Stimulated activated CD8-positive, alpha-beta memory T cell treated with anti-CD3 and anti-CD28 coated beads, Interleukin-7, amount 100 ng/mL, for 1 hour (primary cell): ENCODE data around the gene CYFIP2.
A peak's percentile ranks its signal among the peaks of the same experiment; 100 is the strongest.

Experiments used
- DNase-seq, 2 donors: peaks; one replicate each; pipeline ENCODE4 v3.0.0-alpha.2; 2020; ENCODE audit warnings: low read depth in 2 of 2

The CYFIP2 gene

GRCh38 chr5:157286761-157287211, 20.9 kb downstream of the CYFIP2 start:
- no peak for DNase-seq

- no peak for DNase-seq
Observed at GRCh38 chr5:157288405-157289163, 22.7 kb downstream of the CYFIP2 start.

DNA sequence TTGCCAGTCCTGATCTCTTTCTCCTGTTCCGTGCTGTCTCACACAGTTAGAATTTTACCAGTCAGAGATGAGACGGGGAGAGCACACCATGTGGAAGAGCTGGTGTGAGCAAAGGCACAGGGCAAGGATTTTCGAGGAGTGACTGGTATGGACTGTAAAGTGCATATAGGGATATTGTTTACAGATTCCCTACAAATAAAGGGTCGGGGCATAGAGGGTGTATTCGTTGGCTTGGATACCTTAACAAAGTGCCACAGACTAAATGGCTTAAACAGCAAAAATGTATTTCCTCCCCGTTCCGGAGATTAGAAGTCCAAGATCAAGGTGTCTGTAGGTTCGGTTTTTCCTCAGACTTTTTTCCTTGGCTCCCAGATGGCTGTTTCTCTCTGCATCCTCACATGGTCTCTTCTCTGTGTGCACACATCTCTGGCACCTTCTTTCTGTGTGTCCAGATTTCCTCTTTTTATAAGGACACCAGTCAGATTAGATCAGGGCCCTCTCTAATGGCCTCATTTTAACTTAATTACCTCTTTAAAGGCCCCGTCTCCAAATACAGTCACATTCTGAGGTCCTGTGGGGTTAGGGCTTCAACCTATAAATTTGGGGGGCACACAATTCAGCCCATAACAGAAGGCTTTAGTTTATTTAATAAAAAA, 23.4 kb downstream of the CYFIP2 start:
- no peak for DNase-seq

- DNase-seq = no peak
Observed at GRCh38 chr5:157290156-157290980, 24.4 kb downstream of the CYFIP2 start.

DNA sequence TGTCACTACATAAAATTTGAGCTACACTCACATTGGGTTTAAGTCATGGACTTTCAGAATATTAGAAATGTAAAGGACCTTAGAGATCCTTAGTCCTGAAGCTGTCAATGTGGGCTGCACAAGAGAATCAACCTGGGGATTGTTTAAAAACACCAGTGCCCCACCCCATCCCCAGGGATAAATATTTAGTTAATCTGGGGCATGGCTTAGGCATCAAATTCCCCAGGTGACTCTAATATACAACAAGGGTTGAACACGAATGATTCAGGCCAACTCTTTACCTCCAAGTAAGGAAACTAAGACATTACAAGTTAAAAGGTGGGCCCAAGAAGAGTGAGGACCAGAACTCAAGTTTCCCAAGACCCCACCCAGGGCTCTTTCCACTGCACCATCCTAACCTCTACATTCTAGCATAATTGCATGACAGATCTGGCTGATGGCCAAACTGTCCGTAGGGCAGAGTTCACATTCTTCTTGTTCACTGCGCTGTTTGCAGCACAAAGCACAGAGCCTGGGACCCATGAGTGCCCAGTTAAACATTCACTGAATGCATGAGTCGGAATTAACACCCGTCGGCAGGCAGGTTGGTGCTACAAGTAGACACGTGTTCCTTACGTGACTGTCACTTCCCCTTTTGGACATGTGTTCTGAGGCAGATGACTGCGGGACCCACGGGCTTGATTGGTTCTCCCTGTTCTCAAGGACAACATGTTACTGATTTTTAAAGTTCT, 25.2 kb downstream of the CYFIP2 start:
- DNase-seq = no peak

GRCh38 chr5:157292599-157292998, 26.7 kb downstream of the CYFIP2 start:
- DNase-seq = no peak

GRCh38 chr5:157294407-157295091, 28.6 kb downstream of the CYFIP2 start:
- DNase-seq = no peak

GRCh38 chr5:157295247-157295646, 29.3 kb downstream of the CYFIP2 start:
- DNase-seq = no peak

- DNase-seq = no peak
Observed at GRCh38 chr5:157300564-157300963, 34.6 kb downstream of the CYFIP2 start.

DNA sequence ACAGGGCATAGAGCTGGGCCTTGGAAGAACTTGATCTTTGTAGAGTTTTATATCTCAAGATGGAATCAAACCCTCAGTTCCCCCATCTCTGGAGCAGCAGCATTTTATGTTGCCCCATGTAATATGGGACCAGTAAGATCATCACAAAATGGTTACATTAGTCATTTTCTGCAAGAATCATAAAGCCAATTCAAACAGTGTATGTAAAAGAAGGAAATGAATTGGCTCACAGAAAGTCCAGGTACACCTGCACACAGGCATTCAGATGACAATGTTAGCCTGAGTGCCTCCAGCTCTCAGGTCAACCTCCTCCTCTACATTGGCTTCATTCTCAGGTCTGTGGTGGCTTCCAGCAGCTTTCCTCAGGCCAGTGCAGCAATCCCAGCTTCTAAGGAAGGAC, 35.1 kb downstream of the CYFIP2 start:
- DNase-seq = no peak

DNA sequence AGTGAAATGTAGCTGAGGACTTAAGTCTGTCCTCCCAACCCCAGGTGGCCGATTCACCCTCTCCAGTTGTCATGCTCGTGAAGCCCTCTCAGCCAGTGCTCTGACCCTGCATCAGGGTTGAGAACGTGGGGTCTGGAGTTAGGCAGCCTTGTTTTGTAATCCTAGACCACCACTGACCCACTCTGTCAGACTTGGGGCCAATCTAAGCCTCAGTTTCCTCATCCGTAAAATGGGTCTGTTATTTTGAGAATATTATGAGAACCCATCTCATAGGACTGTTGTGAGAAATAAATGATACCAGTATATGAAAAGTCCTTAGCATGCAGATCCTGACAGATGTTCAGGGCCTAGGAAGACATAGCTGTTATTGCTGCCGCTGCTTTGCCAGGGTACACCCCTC, 37.1 kb downstream of the CYFIP2 start:
- no peak for DNase-seq

GRCh38 chr5:157303667-157304327, 37.9 kb downstream of the CYFIP2 start:
- no peak for DNase-seq

DNA sequence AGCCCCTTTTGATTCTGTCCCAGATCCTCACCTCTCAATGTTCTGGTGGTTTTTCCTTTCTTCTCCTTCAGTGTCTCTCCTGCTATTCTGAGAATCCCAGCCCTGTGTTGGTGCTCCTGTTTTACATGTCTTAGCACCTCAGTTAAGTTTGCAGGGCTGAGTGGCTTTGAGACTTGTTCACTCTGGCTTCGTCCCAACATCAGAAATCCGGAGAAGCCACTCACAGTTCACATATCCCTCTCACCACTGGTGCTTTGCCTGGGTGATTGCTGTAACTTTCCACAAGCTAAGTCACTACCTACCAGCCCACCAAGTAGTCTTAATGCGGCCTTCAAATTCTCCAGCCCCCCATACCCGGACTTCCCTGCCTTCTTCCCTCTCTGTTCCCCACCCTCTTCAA, 40.2 kb downstream of the CYFIP2 start:
- no peak for DNase-seq

DNA sequence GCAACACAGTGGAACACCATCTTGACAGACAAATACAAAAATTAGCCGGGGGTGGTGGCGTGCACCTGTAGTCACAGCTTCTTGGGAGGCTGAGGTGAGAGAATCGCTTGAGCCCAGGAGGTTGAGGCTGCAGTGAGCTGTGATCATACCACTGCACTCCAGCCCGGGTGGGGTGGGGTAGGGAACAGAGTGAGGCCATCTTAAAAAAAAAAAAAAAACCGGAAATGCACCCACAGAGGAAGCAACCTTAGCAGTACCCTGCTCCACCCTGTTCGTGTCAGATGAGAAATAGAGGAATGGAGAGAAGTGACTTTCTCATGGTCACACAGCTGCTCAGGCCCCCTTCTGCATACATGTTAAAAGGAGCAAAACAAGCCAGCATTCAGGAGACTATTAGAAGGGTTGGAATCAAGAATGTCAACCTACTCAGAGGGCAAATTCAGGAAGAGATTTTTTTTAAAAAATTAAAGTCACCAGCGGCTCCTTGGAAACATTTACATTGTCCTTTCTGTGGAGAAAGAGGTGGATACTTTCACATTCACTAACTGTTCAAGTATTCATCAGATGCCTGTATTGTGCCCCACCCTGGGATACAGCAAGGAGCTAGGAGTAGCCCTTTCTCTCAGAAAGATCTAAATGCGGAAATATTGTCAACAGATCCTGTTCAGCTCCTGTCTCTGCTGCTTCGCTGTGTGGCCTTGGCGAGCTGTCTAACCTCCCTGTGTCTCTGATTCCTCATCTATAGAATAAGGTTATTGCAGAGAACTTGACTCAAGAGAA, 41.0 kb downstream of the CYFIP2 start:
- no peak for DNase-seq

- no peak for DNase-seq
Observed at GRCh38 chr5:157308836-157309465, 43.0 kb downstream of the CYFIP2 start.

DNA sequence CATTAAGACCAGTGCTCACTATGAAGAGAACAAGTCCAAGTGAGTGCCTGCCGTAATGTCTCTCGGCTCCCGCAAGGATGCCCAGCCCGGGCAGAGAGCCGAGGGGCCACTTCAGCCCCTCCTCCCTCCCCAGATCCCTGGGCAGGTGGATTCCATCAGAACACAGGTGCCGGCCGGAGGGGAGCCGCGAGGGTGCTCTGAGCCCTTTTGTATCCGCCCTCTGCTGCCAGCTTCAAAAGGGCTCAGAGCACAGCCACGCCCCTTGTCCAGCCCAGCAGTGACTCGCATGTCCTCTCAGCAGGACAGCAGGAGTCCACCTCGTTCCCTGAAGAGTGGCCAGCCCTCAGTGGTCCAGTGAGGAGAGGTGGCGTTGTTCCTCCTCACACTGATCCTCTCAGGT, 43.9 kb downstream of the CYFIP2 start:
- no peak for DNase-seq

DNA sequence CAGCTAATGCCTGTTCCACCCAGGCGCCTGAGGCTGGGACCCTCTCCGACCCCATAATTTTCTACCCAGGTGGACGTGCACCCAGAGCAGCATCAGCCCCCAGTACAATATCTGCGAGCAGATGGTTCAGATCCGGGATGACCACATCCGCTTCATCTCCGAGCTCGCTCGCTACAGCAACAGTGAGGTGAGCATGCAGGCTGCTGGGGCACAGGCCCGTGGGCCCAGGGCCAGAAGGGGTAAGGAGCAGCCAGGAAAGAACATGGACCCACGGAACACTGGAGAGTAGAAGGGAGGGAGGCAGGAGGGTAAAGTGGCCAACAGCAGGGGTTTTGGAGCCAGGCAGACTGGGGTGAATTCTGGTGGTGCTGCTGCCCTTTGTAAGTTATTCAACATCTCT, 45.7 kb downstream of the CYFIP2 start:
- DNase-seq = no peak

DNA sequence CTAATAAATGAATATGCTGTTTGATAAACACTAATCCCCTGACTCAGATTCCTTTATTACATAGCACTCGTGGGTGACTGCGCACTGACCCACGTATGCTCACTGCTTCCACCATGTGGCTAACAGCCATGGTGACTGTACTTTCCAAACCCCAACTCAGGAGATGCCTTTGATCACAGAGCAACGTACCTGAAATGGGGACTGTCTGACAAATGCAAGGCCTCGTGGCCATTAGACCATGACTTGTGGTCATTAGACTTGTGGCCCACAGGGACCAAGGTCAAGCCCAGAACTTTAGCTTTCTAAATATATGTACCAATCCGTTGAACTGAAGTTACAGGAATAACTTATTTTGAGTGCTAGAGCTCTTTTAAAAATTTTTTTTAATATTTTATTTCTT, 46.6 kb downstream of the CYFIP2 start:
- peak; percentile 33 to 37 for DNase-seq

- no peak for DNase-seq
Observed at GRCh38 chr5:157322581-157322980, 56.7 kb downstream of the CYFIP2 start.
